Spinal cord (tissue), 10 donors: Measurements from ENCODE around the gene P2RX4. TPM values are rescaled to one million over a fixed set of nuclear protein-coding genes. Genes with fewer than 3 reads are reported as not detected.

Experiments
- DNase-seq, 6 donors: peaks; one replicate each; pipeline versions ENCODE4 v3.0.0 to v3.0.0-alpha.2; 2013 to 2015; ENCODE audit warnings: low spot score in 6 of 6, low read depth in 4 of 6
- H3K27ac ChIP-seq: one replicate; pipeline ENCODE4 v1.5.1; 2013; ENCODE audit warnings: low read depth, low read length, control low read depth
- H3K27me3 ChIP-seq: one replicate; pipeline ENCODE4 v1.6.1; 2013; ENCODE audit warnings: low read length; ENCODE audit not compliant: control insufficient read depth, insufficient read depth
- H3K36me3 ChIP-seq: one replicate; pipeline ENCODE4 v1.6.1; 2013; ENCODE audit warnings: low read length; ENCODE audit not compliant: control insufficient read depth, insufficient read depth
- H3K4me1 ChIP-seq: one replicate; pipeline ENCODE4 v1.6.1; 2013; ENCODE audit warnings: low read length; ENCODE audit not compliant: control insufficient read depth, insufficient read depth
- H3K4me3 ChIP-seq: one replicate; pipeline ENCODE4 v1.5.1; 2013; ENCODE audit warnings: low read depth, low read length, control low read depth
- H3K9me3 ChIP-seq: one replicate; pipeline ENCODE4 v1.6.1; 2013; ENCODE audit warnings: low read length; ENCODE audit not compliant: control insufficient read depth, insufficient read depth
- WGBS: methylation state at CpG from one replicate; pipeline ENCODE4 v1.1.5; 2013; ENCODE audit warnings: missing lambda C conversion rate; ENCODE audit not compliant: insufficient coverage; 5-methylcytosine and 5-hydroxymethylcytosine counted together
- polyA plus RNA-seq, 2 donors: library from polyadenylated mRNA; unstranded; fragments of 120-200 nt; gene quantifications; one replicate each; pipeline ENCODE4 v1.2.1, GENCODE V29; 2013; ENCODE audit not compliant: insufficient read length in 2 of 2
- total RNA-seq, 2 donors: library from RNA; depleted of rRNA in 1 of 2; stranded (reverse); fragments of 120-200 nt in 1 of 2; fragments of >200 nt in 1 of 2; gene quantifications; one replicate each; pipeline versions ENCODE4 v1.2.3 to v1.2.4, GENCODE V29; 2013 to 2014
- donor health status: healthy.

Gene P2RX4
- total and polyA plus RNA-seq, 4 donors: 14.4 to 27.9 (median 18.1) TPM

- Histone ChIP-seq H3K9me3 (no peaks in the 10 kb centered on the region), H3K4me3 (no peak overlapping the region), H3K27ac (no peak overlapping the region), H3K4me1 (no peaks in the 10 kb centered on the region), H3K27me3 (no peaks in the 10 kb centered on the region), H3K36me3 (peaks cover 64% of the 10 kb centered on the region)
- DNase-seq: no peak
- 90% methylated on average over 6 of the region's 6 CpGs for WGBS
Observed at GRCh38 chr12:121261398-121261797, 51.5 kb downstream of the P2RX4 start.

GRCh38 chr12:121263206-121263935, 53.4 kb downstream of the P2RX4 start:
- DNase-seq: no peak
- Histone ChIP-seq H3K27me3 (no peaks in the 10 kb centered on the region), H3K4me3 (no peak overlapping the region), H3K4me1 (no peaks in the 10 kb centered on the region), H3K36me3 (peaks cover 66% of the 10 kb centered on the region), H3K9me3 (no peaks in the 10 kb centered on the region), H3K27ac (no peak overlapping the region)
- WGBS: 85% methylated on average over 4 of the region's 10 CpGs

GRCh38 chr12:121264135-121264534, 54.2 kb downstream of the P2RX4 start:
- Histone ChIP-seq H3K27ac (no peak overlapping the region), H3K4me3 (no peak overlapping the region), H3K9me3 (no peaks in the 10 kb centered on the region), H3K4me1 (no peaks in the 10 kb centered on the region), H3K27me3 (no peaks in the 10 kb centered on the region), H3K36me3 (peaks cover 67% of the 10 kb centered on the region)
- 94% methylated on average over 8 of the region's 8 CpGs for WGBS
- DNase-seq: no peak

- H3K36me3 ChIP-seq: peaks cover 72% of the 10 kb centered on the region
- no peak for DNase-seq
Observed at GRCh38 chr12:121264951-121265515, 55.1 kb downstream of the P2RX4 start.

GRCh38 chr12:121267822-121268221, 57.9 kb downstream of the P2RX4 start:
- no CpG with 5 or more reads among the region's 1 CpG for WGBS
- peaks cover 67% of the 10 kb centered on the region for H3K36me3 ChIP-seq

More at GRCh38 chr12:121264951-121265515, 55.1 kb downstream of the P2RX4 start:
- Histone ChIP-seq H3K4me1 (no peaks in the 10 kb centered on the region), H3K9me3 (no peaks in the 10 kb centered on the region), H3K27ac (no peak overlapping the region), H3K4me3 (no peak overlapping the region), H3K27me3 (no peaks in the 10 kb centered on the region)
- WGBS: 84% methylated on average over 7 of the region's 10 CpGs

GRCh38 chr12:121273364-121273896, 63.5 kb downstream of the P2RX4 start:
- Histone ChIP-seq H3K4me3 (no peak overlapping the region), H3K4me1 (no peaks in the 10 kb centered on the region), H3K27ac (no peak overlapping the region), H3K27me3 (no peaks in the 10 kb centered on the region), H3K36me3 (peaks cover 48% of the 10 kb centered on the region), H3K9me3 (no peaks in the 10 kb centered on the region)
- DNase-seq: no peak
- 93% methylated on average over 14 of the region's 14 CpGs for WGBS

More at GRCh38 chr12:121267822-121268221, 57.9 kb downstream of the P2RX4 start:
- Histone ChIP-seq H3K9me3 (no peaks in the 10 kb centered on the region), H3K4me1 (no peaks in the 10 kb centered on the region), H3K27me3 (no peaks in the 10 kb centered on the region), H3K4me3 (no peak overlapping the region), H3K27ac (no peak overlapping the region)
- no peak for DNase-seq

GRCh38 chr12:121274036-121274763, 64.3 kb downstream of the P2RX4 start:
- no peak overlapping the region for H3K4me3 ChIP-seq
- H3K9me3 ChIP-seq: no peaks in the 10 kb centered on the region
- no peak overlapping the region for H3K27ac ChIP-seq
- H3K4me1 ChIP-seq: peaks cover 7% of the 10 kb centered on the region
- whole genome bisulfite sequencing: 95% methylated on average over 35 of the region's 35 CpGs
- no peak for DNase-seq
- no peaks in the 10 kb centered on the region for H3K27me3 ChIP-seq
- peaks cover 44% of the 10 kb centered on the region for H3K36me3 ChIP-seq

GRCh38 chr12:121277374-121277759, 67.4 kb downstream of the P2RX4 start:
- Histone ChIP-seq H3K9me3 (no peaks in the 10 kb centered on the region), H3K4me1 (peaks cover 14% of the 10 kb centered on the region), H3K27me3 (no peaks in the 10 kb centered on the region), H3K36me3 (peaks cover 24% of the 10 kb centered on the region), H3K4me3 (no peak overlapping the region), H3K27ac (no peak overlapping the region)
- no peak for DNase-seq
- no CpG with 5 or more reads among the region's 6 CpGs for WGBS

- 92% methylated on average over 9 of the region's 15 CpGs for WGBS
- Histone ChIP-seq H3K27me3 (no peaks in the 10 kb centered on the region), H3K4me3 (no peak overlapping the region), H3K4me1 (peaks cover 14% of the 10 kb centered on the region), H3K36me3 (peaks cover 22% of the 10 kb centered on the region), H3K27ac (no peak overlapping the region), H3K9me3 (no peaks in the 10 kb centered on the region)
- no peak for DNase-seq
Observed at GRCh38 chr12:121278169-121279070, 68.5 kb downstream of the P2RX4 start.
